Vagina (tissue), 2 donors: ENCODE measurements around the gene MT1F.

ENCODE experiments used
- POLR2A ChIP-seq, 2 donors: fragments of 450-650 bp; IDR thresholded peaks; one replicate each; pipeline ENCODE4 v1.6.1; 2017; ENCODE audit warnings: antibody characterized with exemption in 2 of 2, mild to moderate bottlenecking in 2 of 2, moderate library complexity in 2 of 2
- POLR2AphosphoS5 ChIP-seq, 2 donors: sonication (generic); formaldehyde crosslinking; IDR thresholded peaks; one replicate each; pipeline ENCODE4 v1.9.0; 2017; ENCODE audit warnings: antibody characterized with exemption in 2 of 2, mild to moderate bottlenecking in 2 of 2, low read depth in 1 of 2; ENCODE audit not compliant: insufficient read depth in 1 of 2
- TF ChIP-seq, protein P1 (sequence below), 3 experiments: fragments of 450-650 bp in 2 of 3; fragments of 200-600 bp in 1 of 3; sonication (generic) in 1 of 3; IDR thresholded peaks; one replicate each; pipeline ENCODE4 v1.5.1; 2017 to 2019; ENCODE audit warnings: antibody characterized with exemption in 3 of 3, mild to moderate bottlenecking in 2 of 3, moderate library complexity in 2 of 3

- TF ChIP-seq, protein P1, sequence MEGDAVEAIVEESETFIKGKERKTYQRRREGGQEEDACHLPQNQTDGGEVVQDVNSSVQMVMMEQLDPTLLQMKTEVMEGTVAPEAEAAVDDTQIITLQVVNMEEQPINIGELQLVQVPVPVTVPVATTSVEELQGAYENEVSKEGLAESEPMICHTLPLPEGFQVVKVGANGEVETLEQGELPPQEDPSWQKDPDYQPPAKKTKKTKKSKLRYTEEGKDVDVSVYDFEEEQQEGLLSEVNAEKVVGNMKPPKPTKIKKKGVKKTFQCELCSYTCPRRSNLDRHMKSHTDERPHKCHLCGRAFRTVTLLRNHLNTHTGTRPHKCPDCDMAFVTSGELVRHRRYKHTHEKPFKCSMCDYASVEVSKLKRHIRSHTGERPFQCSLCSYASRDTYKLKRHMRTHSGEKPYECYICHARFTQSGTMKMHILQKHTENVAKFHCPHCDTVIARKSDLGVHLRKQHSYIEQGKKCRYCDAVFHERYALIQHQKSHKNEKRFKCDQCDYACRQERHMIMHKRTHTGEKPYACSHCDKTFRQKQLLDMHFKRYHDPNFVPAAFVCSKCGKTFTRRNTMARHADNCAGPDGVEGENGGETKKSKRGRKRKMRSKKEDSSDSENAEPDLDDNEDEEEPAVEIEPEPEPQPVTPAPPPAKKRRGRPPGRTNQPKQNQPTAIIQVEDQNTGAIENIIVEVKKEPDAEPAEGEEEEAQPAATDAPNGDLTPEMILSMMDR (IDR thresholded peaks at IDR 0.05): no peak
- TF ChIP-seq POLR2A (IDR thresholded peaks at IDR 0.05) (no peak), POLR2AphosphoS5 (IDR thresholded peaks at IDR 0.05; ENCODE audit: insufficient read depth in 1 of 2, low read depth in 1 of 2) (no peak)
Observed at GRCh38 chr16:56635441-56635967, 22.3 kb upstream of the MT1F start.
